Measurements from ENCODE around the gene KLK5. TPM values are rescaled to one million over a fixed set of nuclear protein-coding genes. Genes with fewer than 3 reads are reported as not detected.

KLK5 gene
- total RNA-seq, 1 experiment from 2014 or later: 0.19 TPM

GRCh38 chr19:50959731-50960500, 7.1 kb upstream of the KLK5 start:
- H3K4me3 Mint-ChIP-seq (ENCODE audit: unreplicated experiment): no peak overlapping the region
- ChIA-PET CTCF (no interaction called here), POLR2A (interaction anchor here (0.6 kb wide), 1 partner anchor 627 kb away, joined by 3 read pairs; no protein-coding TSS in a partner anchor)
- no peak overlapping the region for H3K27ac Mint-ChIP-seq (ENCODE audit: low read depth, unreplicated experiment)
- peaks cover 29% of the 10 kb centered on the region for H3K9me3 Mint-ChIP-seq (ENCODE audit: unreplicated experiment)
- no TSS peak for BruUV-seq (replicated peaks)
- H3K36me3 Mint-ChIP-seq (ENCODE audit: insufficient read depth, unreplicated experiment): no peaks in the 10 kb centered on the region
- no peak for DNase-seq (ENCODE audit: unreplicated experiment)
- intact Hi-C loops (cut with micrococcal nuclease): no loop called here
- H3K27me3 Mint-ChIP-seq (ENCODE audit: insufficient read depth, unreplicated experiment): peaks cover 12% of the 10 kb centered on the region
- no peaks in the 10 kb centered on the region for H3K4me1 Mint-ChIP-seq (ENCODE audit: insufficient read depth, unreplicated experiment)
- no peak for TF ChIP-seq CTCF (IDR thresholded peaks at IDR 0.05; ENCODE audit: unreplicated experiment)

GRCh38 chr19:50957587-50957986, 4.7 kb upstream of the KLK5 start:
- H3K4me3 Mint-ChIP-seq (ENCODE audit: unreplicated experiment): no peak overlapping the region
- ChIA-PET POLR2A (no interaction called here), CTCF (no interaction called here)
- H3K27me3 Mint-ChIP-seq (ENCODE audit: insufficient read depth, unreplicated experiment): peaks cover 12% of the 10 kb centered on the region
- no peak for TF ChIP-seq CTCF (IDR thresholded peaks at IDR 0.05; ENCODE audit: unreplicated experiment)
- intact Hi-C loops (cut with micrococcal nuclease): no loop called here
- H3K9me3 Mint-ChIP-seq (ENCODE audit: unreplicated experiment): peaks cover 24% of the 10 kb centered on the region
- BruUV-seq (replicated peaks): no TSS peak
- peaks cover 6% of the 10 kb centered on the region for H3K4me1 Mint-ChIP-seq (ENCODE audit: insufficient read depth, unreplicated experiment)
- no peak for DNase-seq (ENCODE audit: unreplicated experiment)
- H3K27ac Mint-ChIP-seq (ENCODE audit: low read depth, unreplicated experiment): no peak overlapping the region
- H3K36me3 Mint-ChIP-seq (ENCODE audit: insufficient read depth, unreplicated experiment): no peaks in the 10 kb centered on the region

- Mint-ChIP-seq H3K36me3 (ENCODE audit: insufficient read depth, unreplicated experiment) (peaks cover 6% of the 10 kb centered on the region), H3K9me3 (ENCODE audit: unreplicated experiment) (peaks cover 11% of the 10 kb centered on the region), H3K27ac (ENCODE audit: low read depth, unreplicated experiment) (no peak overlapping the region), H3K4me1 (ENCODE audit: insufficient read depth, unreplicated experiment) (peaks cover 6% of the 10 kb centered on the region), H3K27me3 (ENCODE audit: insufficient read depth, unreplicated experiment) (no peaks in the 10 kb centered on the region), H3K4me3 (ENCODE audit: unreplicated experiment) (no peak overlapping the region)
- ChIA-PET POLR2A (no interaction called here), CTCF (no interaction called here)
- intact Hi-C loops (cut with micrococcal nuclease): no loop called here
- no peak for TF ChIP-seq CTCF (IDR thresholded peaks at IDR 0.05; ENCODE audit: unreplicated experiment)
- DNase-seq (ENCODE audit: unreplicated experiment): no peak
- BruUV-seq (replicated peaks): no TSS peak
These were observed 3.0 kb downstream of the KLK5 start for GRCh38 chr19:50949861-50950260.

GRCh38 chr19:50947123-50947522, 5.7 kb downstream of the KLK5 start:
- DNase-seq (ENCODE audit: unreplicated experiment): no peak
- intact Hi-C loops (cut with micrococcal nuclease): no loop called here
- H3K27ac Mint-ChIP-seq (ENCODE audit: low read depth, unreplicated experiment): no peak overlapping the region
- H3K9me3 Mint-ChIP-seq (ENCODE audit: unreplicated experiment): peaks cover 26% of the 10 kb centered on the region
- H3K27me3 Mint-ChIP-seq (ENCODE audit: insufficient read depth, unreplicated experiment): no peaks in the 10 kb centered on the region
- H3K4me3 Mint-ChIP-seq (ENCODE audit: unreplicated experiment): no peak overlapping the region
- H3K4me1 Mint-ChIP-seq (ENCODE audit: insufficient read depth, unreplicated experiment): no peaks in the 10 kb centered on the region
- ChIA-PET POLR2A (no interaction called here), CTCF (interaction anchor here (0.6 kb wide), 1 partner anchor 73 kb away, joined by 6 read pairs; no protein-coding TSS in a partner anchor)
- no TSS peak for BruUV-seq (replicated peaks)
- H3K36me3 Mint-ChIP-seq (ENCODE audit: insufficient read depth, unreplicated experiment): peaks cover 6% of the 10 kb centered on the region
- no peak for TF ChIP-seq CTCF (IDR thresholded peaks at IDR 0.05; ENCODE audit: unreplicated experiment)
